HG03135 (cell line): ENCODE data around the gene MAP4K4.

ENCODE experiments used
- ATAC-seq: cut with Tn5 transposase; IDR thresholded peaks from one replicate; pipeline ENCODE4 v1.9.1; 2021; ENCODE audit warnings: mild to moderate bottlenecking, moderate library complexity; ENCODE audit not compliant: unreplicated experiment

The MAP4K4 gene

DNA sequence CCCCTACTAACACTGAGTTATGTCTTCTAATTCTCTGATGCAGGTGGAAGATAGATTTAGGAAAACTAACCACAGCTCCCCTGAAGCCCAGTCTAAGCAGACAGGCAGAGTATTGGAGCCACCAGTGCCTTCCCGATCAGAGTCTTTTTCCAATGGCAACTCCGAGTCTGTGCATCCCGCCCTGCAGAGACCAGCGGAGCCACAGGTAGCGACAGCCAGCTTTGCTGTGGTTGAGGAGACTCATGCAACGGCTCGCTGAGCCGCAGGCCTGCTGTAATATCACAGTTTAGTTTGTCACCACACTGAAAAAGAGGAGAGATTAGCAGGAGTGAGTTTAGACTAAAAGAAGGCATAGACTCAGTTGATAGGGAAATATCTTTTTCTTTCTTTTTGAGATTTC, 163.3 kb downstream of the MAP4K4 start:
- no peak for ATAC-seq

- ATAC-seq: no peak
Measured at GRCh38 chr2:101861382-101861781, 163.9 kb downstream of the MAP4K4 start.

GRCh38 chr2:101863534-101863933, 166.0 kb downstream of the MAP4K4 start:
- no peak for ATAC-seq

- no peak for ATAC-seq
Measured at GRCh38 chr2:101864426-101864825, 166.9 kb downstream of the MAP4K4 start.

DNA sequence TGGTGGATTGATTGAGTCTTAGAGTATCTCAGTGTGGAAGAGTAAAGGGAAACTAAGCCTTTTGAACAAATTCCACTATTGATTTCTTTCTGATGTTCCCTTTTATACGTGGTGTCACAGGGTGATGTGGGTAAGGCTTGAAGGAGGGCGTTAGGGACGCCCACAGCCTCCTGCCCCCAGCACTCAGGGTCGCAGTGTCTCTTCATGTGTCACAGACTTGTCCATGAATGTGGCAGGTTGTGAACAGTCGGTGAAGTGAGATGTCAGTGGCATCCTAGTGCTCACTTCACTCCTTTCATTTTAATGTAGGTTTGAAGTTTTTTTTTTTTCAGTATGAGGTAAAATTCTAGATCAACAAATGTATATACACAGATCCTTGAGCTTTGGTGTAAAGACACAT, 171.0 kb downstream of the MAP4K4 start:
- no peak for ATAC-seq

GRCh38 chr2:101869527-101869926, 172.0 kb downstream of the MAP4K4 start:
- ATAC-seq: no peak

DNA sequence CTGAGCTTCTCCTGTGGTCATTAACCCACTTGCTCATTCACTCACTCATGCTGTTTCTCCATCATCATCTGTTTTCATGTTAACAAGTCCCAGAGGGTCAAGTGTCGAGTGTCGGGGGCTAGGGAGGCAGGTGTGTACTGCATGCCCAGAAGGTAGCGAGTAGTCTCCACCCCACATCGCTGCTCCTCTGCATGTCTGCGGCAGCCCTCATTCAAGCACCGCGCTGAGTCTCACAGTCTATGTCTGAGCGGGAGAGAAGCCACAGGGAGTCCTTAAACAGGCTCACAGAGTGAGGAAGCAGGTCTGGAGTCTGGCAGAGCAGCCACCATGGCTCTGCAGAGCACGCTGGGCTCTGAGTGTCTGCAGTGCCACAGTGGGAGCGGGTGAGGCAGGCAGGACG, 172.9 kb downstream of the MAP4K4 start:
- ATAC-seq: no peak

DNA sequence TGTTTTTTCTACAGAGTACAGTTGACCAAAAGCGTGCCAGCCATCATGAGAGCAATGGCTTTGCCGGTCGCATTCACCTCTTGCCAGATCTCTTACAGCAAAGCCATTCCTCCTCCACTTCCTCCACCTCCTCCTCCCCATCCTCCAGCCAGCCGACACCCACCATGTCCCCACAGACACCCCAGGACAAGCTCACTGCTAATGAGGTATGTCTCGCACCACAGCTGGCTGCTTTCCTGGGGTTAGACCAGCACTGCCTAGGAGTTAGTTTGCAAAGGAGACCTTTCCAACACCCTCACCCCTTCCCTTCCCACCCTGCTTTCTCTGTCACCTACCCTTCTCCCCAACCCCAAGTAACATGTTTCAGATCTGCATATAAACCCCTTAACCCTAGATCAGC, 174.0 kb downstream of the MAP4K4 start:
- ATAC-seq: no peak

DNA sequence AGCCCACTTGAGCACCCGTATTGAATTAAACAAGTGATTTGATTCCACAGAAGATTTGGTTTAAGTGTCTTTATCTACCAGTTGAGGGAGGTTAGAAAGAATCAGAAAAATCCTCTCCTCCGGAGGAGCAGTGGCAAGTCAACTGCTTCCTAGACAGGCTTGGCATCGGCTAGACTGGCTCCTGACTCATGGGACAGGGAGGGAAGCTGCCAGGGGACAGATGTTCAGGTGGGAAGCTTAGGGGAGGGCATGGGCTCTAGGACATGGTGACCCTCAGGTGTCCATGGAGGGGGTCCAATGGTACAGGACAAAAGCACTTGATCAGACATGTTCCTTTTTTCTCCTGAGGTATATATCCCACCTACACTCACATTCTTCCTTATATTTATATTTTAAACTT, 175.0 kb downstream of the MAP4K4 start:
- no peak for ATAC-seq

- no peak for ATAC-seq
Measured at GRCh38 chr2:101873543-101873942, 176.0 kb downstream of the MAP4K4 start.

- ATAC-seq: no peak
Measured at GRCh38 chr2:101874069-101874468, 176.6 kb downstream of the MAP4K4 start.

DNA sequence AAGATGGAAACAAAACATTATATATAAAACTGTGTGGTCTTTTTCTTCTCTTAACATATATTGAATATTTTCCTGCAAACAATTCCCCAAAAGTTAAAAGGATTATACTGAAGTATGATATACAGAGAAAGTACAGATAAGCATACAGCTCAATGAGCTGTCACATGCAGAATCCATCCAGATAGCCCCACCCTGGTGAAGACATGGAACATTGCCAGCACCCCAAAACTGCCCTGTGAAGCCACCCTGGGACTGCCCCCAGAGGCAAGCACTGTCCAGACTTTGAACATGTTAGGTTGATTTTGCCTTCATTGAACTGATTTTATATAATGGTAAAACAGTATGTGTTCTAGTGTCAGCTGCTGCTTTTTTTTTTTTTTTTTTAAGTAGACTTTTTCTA, 182.0 kb downstream of the MAP4K4 start:
- ATAC-seq: no peak

DNA sequence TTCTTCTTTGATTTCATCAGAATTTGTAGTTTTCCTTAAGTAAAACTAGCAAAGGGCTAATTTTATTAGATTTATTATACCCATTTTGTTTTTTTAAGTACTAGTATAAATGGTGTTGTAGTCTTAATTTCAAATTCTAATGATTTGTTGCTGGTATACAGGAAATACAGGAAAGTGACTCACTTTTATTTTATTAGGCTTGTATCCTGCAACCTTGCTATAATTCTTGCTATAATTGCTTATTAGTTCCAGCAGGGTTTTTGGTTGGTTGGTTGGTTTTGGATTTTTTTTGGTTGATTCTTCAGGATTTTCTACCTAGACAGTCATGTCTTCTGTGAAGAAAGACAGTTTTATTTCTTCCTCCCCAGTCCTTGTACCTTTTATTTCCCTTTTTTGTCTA, 183.6 kb downstream of the MAP4K4 start:
- ATAC-seq: no peak

DNA sequence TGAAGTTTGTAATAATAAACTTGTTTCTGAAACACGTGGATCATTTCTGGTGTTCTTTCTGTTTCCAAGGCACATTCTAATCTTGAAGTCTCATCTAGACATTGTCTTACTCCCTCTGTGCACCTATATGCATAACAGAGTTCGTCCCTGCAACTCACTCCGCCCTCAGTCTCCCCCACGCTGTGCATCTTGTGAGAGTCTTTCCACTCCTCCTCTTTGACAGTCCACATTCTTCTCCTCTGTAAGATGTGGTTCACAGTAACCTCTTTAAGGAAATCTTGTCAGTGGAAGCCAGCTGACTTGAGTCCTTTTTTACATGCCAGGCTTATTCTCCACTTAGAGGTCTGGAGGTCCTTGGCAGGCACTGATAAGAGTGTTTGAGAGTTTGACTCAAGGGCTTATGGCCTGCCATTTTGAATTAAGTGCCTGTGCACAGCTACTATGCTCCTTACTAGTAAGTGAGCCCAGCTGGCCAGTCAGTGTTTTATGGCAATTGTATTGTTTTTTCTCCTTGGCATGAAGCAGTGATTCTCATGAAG, 185.3 kb downstream of the MAP4K4 start:
- ATAC-seq: no peak

- no peak for ATAC-seq
Measured at GRCh38 chr2:101883860-101884259, 186.4 kb downstream of the MAP4K4 start.

GRCh38 chr2:101884423-101884822, 186.9 kb downstream of the MAP4K4 start:
- ATAC-seq: no peak

DNA sequence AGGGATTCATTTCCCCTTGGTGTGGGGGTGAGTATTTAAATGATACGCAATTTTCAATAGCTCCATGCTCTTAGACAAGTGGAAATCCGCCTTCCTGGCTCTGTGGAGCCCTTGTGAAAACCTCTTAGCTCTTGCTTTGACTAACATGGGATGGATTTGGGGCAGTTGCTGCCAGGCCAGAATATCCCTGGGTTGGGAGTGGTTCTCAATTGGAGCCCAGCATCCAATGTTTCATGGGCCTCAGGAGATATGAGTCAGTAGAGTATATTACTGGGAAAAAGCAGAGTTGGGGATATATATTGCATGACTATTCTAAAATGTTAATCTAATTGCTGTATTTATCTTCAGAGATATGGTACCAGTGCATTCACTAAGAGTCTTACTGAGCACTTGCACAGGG, 189.8 kb downstream of the MAP4K4 start:
- ATAC-seq: no peak

DNA sequence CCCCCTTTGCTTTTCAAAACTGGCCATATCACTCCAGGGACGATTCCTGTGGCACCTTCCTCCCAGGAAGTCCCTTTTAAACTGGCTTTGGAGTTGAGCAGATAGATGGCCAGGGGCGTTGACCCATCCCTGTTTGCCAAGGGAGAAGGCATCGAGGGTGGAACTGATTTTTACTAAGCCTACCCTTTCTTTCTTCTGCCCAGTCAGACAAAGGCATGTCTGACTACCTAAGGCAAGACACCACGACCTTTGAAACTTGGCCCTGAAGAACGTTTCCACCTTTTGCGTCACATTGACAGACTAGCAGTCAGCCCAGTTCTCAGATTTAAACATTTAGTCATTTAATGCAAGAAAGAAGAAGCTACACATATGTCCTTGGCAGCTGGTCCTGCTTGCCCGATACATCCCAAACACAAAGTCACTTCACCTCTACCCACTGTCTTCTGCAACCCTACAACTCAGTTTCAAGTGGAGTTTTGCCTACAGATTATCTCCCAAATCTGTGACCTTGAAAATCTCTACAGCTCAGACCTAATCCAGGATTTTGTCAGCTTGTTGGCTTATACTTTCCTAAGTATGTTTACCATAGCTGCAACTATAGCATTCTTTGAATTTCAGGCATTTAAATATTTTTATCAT, 192.1 kb downstream of the MAP4K4 start:
- no peak for ATAC-seq

GRCh38 chr2:101892377-101892776, 194.9 kb downstream of the MAP4K4 start:
- ATAC-seq: no peak

DNA sequence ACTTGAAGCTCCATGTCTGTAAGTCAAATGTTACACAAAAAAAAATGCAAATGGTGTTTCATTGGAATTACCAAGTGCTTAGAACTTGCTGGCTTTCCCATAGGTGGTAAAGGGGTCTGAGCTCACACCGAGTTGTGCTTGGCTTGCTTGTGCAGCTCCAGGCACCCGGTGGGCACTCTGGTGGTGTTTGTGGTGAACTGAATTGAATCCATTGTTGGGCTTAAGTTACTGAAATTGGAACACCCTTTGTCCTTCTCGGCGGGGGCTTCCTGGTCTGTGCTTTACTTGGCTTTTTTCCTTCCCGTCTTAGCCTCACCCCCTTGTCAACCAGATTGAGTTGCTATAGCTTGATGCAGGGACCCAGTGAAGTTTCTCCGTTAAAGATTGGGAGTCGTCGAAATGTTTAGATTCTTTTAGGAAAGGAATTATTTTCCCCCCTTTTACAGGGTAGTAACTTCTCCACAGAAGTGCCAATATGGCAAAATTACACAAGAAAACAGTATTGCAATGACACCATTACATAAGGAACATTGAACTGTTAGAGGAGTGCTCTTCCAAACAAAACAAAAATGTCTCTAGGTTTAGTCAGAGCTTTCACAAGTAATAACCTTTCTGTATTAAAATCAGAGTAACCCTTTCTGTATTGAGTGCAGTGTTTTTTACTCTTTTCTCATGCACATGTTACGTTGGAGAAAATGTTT, 196.3 kb downstream of the MAP4K4 start:
- ATAC-seq: no peak

GRCh38 chr2:101895039-101895438, 197.5 kb downstream of the MAP4K4 start:
- no peak for ATAC-seq

DNA sequence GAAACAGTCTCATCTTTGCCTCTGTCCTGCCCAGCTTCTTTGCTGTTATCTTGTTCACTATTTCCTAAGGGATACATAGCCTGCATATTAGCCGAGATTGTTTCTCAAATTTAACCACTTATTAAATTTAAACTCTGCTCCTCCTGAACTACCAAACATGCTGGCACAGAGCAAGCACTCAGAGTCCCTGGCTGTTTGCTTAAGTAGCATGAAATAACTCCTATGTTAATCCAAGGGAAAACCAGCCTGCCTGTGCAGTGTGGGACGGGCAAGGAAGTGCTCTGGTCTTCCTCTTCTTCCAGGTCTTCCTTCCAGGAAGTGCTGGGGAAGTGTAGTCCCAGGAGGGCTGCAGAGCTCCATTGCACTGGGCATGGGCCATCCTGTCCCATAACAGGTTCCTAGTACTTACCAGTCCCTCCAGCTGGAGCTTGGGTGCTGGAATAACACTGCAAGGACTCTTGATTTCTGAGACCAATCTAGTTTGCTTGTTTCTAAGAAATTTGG, 198.4 kb downstream of the MAP4K4 start:
- no peak for ATAC-seq
